Loucy (cell line): ENCODE data around the gene ERFE.

Source experiments
- EZH2phosphoT487 ChIP-seq: fragments of 200-600 bp; IDR thresholded peaks from 2 replicates; pipeline ENCODE4 v1.6.1; 2018; ENCODE audit warnings: antibody characterized with exemption, mild to moderate bottlenecking, moderate library complexity, borderline replicate concordance
- TF ChIP-seq, protein P1 (sequence below): fragments of 200-600 bp; sonication (generic); conservative IDR thresholded peaks from 2 replicates; pipeline ENCODE4 v1.5.1; 2014; ENCODE audit warnings: mild to moderate bottlenecking, antibody characterized with exemption, low read length

GRCh38 chr2:238174291-238174690 lies 15.5 kb downstream of the ERFE start:
- TF ChIP-seq, protein P1, sequence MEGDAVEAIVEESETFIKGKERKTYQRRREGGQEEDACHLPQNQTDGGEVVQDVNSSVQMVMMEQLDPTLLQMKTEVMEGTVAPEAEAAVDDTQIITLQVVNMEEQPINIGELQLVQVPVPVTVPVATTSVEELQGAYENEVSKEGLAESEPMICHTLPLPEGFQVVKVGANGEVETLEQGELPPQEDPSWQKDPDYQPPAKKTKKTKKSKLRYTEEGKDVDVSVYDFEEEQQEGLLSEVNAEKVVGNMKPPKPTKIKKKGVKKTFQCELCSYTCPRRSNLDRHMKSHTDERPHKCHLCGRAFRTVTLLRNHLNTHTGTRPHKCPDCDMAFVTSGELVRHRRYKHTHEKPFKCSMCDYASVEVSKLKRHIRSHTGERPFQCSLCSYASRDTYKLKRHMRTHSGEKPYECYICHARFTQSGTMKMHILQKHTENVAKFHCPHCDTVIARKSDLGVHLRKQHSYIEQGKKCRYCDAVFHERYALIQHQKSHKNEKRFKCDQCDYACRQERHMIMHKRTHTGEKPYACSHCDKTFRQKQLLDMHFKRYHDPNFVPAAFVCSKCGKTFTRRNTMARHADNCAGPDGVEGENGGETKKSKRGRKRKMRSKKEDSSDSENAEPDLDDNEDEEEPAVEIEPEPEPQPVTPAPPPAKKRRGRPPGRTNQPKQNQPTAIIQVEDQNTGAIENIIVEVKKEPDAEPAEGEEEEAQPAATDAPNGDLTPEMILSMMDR: no peak
- TF ChIP-seq EZH2phosphoT487: no peak
